Activated T-cell treated with anti-CD3 and anti-CD28 coated beads for 1 hour (primary cell): ENCODE measurements around the gene PDE10A.
"Not testable (repeated sequence)": the region's sequence is repeated elsewhere in the genome, so short reads cannot be mapped to it uniquely, and the experiment has no call there.

Experiments used
- DNase-seq: peaks from one replicate; pipeline ENCODE4 v3.0.0-alpha.2; 2020; ENCODE audit warnings: low read depth

Gene PDE10A

DNA sequence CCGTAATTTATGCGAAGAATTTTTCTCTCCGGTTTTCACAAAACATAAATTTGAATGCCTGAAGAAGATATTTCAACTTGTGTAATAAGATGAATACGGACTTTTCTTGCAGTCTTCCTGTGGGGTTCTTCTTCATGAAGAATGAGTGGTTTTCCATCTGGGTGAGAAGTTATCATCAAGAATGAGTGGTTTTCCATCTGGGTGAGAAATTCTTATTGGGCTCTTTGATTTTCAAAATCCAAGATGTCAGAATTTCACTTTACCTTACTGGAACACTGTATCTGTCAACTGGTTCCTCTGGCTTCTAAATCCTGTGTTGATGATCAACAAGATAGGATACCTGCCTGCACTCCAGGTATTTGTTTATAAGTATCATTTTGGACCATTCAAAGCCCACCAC lies 193.6 kb downstream of the PDE10A start:
- DNase-seq: no peak

DNA sequence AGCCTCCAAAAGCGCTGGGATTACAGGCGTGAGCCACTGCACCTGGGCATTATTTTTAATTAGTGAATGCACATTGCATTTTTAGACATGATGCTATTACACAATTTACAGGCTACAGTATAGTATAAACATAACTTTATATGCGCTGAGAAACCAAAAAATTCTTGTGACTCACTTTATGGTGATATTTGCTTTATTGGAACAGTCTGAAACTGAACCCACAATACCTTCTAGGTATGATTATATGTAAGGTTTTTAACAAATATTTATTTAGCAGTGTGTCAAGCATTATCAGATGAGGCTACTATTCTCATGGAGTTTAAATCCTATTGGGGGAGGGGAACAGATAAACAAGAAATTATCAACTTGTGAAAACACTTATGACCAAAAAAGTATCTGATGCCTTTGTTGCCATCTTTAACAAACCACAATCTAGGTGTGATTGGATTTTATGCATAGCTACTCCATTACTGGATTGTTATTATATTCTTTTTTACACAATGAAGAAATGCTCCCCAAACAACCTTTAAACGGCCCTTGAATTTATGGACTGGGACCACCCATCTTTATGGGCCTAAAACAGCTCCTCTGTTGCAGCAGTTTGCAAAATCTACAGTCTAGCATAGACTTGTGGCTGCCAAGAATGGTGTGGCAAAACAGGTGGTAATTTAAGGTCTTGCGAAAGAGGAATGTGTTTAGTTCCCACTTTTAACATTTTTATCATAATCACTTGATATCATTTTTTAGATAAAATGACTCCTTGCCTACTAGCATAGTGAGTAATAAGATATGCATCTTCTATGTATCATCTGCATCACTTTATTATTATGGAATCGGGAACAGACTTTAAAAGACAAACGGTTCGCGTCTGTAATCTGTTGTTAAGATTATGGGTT lies 194.5 kb downstream of the PDE10A start:
- DNase-seq: no peak

DNA sequence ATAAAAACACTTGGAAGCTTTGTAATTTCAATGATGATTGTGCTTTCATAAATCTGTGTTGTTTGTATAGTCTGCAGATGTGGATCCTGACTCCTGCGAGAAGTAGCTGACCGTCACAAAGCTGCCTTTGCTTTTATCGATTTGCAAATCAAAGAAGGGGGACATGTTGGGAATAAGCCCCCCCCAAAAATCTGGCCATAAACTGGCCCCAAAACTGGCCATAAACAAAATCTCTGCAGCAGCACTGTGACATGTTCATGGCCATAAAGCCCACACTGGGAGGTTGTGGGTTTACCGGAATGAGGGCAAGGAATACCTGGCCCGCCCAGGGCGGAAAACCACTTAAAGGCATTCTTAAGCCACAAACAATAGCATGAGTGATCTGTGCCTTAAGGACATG lies 199.5 kb downstream of the PDE10A start:
- DNase-seq: not testable (repeated sequence)

DNA sequence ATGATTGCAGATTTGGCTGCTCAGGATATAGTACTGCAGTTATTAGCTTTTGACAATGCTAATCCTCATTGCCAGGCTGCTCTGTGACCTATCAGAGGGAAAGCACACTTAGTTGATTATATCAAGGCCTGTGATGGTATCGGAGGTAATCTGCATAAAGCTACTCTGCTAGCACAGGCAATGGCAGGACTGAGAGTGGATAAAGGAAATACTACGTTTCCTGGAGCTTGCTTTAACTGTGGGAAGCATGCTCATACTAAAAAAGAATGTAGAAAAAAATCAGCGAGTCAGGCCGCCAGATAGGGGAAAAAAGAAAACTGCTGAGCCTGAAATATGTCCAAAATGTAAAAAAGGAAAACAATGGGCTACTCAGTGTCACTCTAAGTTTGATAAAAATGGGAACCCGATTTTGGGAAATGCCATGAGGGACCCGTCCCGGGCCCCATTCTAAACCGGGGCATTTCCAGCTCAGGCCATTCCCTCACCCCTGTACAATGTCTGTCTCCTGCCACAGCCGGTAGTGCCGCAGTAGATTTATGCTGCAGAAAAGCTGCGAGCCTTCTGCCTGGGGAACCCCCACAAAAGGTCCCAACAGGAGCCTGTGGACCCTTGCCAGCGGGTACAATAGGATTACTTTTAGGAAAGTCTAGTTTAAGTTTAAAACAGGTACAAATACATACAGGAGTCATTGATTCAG lies 203.3 kb downstream of the PDE10A start:
- not testable (repeated sequence) for DNase-seq

DNA sequence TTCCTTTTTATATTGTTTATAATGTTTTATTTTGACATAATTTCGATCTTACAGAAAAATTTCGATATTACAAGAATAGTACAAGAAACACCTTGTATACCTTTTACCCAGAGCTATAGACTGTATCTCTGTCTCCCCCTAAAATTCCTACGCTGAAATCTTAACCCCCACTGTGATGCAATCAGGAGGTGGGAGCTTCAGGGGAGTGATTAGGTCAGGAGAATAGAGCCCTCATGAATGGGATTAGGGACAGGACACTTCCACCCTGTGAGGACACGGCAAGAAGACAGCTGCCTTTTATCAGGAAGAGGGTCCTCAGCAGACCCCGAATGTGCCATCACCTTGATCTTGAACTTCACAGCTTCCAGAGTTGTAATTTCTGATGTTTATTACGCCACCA lies 204.9 kb downstream of the PDE10A start:
- no peak for DNase-seq

DNA sequence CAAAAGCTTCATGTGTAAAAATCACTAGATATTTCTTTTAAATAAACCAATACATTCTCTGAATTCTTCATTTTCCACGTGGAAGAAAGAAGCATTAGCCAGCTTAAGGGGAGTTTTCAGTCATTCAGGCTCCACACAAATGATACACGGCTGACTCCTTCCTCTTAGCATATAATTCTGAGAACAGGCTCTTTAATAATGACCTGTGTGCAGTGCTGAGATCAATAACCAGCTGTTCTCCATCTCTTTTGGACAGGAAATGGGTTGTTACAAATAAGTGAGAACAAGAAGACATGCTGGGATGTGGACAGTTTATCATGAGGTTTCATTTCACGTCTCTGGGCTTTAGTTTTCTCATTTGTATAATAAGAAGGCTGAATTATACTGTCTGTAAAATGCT lies 206.8 kb downstream of the PDE10A start:
- DNase-seq: no peak

DNA sequence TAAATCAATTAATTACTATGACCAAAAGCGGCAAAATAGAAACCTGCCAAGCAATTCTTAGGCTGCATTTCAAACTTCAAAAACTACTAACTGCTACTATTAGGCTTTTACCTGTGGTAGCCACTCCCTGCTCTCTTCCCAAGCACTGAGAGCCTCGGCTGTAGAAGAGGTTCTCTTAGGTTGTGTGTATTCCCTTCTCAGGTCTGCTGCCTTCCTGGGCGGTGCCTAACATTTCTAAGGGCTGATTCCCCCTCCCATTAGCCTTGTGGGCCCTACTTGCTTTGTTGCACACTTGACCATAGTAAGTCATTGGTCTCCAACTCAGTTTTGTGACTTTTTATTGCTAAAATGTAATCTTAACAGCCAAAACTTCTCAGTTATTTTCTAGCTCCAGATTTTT lies 207.6 kb downstream of the PDE10A start:
- no peak for DNase-seq

DNA sequence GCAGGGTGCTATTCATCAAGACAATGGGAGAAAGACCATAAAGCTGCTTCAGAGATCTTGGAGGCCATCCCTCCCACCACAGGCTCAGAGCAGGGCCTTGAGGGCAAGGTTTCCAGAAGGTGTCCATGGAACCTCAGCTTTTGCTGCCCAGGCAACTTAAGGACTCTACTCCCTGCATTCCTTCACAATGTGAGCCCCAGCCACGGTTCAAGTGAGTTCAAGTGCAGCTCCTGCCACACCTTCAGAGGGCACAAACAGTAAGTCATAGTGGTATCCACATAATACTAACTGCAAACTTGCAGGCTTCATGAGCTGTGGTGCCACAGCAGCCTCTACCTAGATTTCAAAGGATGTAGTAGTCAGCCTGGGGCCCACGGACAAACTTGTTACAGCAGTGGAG lies 209.6 kb downstream of the PDE10A start:
- DNase-seq: no peak

DNA sequence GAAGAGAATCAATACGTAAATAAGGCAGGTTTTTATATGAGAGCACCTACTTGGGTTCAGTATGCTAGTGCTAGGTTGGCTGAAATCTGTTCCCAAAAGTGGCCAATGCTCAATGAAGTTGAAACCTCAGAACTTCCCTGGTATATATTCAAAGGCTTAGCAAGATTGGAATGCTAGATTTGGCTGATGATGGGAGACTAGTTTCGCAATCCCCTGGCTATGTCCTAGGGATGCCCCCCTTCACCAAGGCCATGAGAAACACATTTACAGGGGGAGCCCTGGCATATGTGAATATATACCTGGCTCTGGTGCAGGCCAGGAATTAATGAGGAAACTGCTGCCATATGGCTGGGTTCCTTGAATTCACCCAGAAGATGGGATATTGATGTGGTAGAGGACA lies 211.2 kb downstream of the PDE10A start:
- DNase-seq: no peak

DNA sequence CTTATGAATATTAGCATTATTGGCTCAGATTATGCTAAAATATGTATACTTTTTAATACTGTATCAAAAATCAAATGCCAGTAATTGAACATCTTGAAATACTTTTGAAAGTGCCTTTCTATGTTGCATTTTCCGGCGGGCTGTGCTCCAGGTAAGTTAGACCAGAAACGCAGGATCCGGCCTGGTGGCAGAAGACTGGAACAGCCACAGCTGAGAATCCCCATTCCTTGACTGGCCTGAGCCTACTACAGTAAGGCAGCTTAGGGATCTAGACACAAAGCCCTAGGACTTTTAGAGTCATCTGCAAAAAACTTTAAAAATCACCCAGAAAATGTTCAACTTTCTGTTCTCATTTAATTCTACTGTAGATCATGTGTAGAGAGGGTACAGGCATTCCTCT lies 214.8 kb downstream of the PDE10A start:
- no peak for DNase-seq

DNA sequence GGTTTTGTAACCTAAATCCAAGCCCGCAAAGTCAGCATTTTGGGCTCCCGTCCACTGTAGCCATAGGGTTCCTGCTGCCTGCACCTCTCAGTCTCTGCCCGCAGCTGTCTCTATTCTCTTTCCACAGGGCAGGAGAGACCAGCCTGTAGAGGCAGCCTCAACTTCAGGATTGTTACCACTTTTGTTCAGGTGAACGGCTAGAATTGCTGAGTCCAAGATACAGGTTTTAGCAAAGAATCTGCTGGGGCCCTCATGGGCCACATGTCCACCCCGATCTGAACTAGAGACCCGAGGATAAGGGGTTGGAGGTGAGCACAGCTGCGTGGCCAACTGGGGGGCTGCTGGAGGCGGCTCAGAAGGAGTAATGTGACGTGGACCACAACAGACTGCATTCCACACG lies 215.9 kb downstream of the PDE10A start:
- DNase-seq: no peak

DNA sequence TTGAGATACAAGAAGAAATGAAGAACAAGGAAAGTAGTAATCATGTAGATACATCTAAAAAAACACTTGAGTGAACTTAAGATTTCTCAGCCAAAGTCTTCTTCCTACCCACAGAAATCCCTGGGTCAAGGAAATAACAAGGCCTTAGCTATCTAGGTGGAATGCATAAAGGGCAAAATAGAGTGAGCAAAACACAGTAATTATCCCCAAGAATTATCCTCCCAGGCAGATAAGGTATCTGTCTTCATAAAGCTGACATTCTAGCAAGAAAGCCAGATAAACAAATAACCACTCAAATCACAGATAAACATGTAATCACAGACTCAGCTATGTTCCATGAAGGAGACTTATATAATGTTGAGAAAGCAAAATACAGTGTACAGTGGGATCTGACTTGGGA lies 216.7 kb downstream of the PDE10A start:
- DNase-seq: no peak

DNA sequence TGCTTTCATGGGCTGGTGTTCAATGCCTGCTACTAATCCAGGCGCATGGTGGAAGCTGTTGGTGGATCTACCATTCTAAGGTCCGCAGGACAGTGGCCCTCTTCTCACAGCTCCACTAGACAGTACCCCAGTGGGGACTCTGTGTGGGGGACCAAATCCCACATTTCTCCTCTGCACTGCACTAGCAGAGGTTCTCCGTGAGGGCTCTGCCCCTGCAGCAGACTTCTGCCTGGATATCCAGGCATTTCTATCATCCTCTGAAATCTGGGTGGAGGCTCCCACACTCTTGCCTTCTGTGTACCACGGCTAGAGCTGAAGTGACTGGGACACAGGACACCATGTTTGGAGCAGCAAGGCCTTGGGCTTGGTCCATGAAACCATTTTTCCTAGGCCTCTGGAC lies 219.6 kb downstream of the PDE10A start:
- DNase-seq: no peak

DNA sequence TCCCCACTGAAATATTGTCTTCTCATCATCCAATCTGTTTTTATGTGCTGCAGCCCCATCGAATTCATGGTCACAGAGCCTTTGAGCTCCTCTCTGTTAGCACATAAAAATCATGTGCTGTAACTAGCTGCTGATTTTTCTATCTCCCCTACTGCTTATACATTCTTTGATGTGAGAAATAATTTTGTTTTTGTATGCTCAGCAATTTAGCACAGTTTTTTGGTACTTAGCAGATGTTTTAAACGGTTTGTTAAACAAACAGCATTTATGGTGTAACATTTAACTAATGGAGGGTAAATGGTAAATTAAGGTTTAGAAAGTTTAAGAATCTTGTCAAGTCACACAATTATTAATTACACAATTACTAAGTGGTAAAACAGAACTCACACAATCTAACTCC lies 221.9 kb downstream of the PDE10A start:
- no peak for DNase-seq

DNA sequence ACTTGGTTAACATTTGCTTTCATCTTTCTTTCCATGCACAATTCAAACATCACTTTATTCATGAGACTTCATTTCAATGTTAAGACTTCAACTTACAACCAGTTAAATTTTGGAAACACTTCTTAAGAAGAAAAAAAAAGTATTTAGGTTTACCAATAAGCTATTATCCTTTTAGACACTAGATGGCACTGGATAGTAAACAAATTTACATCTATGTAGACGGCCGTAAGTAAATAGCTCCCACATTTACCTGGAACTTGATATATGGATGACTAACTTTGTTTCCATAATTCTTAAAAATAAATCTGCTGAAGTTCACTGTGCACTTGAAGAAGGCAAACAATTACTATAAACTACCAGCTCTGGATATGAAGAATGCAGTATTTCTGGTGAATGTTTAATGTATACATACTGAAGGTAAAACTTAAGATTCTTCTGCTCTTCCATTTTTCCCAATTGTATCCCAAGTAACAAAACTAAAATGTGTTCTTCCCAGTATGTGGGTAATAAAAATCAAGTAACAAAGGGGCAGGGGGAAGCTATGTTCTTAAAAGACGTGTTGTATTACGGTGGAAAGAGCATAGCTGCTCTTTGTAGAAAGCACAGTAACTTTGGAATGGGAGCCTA lies 223.0 kb downstream of the PDE10A start:
- no peak for DNase-seq

DNA sequence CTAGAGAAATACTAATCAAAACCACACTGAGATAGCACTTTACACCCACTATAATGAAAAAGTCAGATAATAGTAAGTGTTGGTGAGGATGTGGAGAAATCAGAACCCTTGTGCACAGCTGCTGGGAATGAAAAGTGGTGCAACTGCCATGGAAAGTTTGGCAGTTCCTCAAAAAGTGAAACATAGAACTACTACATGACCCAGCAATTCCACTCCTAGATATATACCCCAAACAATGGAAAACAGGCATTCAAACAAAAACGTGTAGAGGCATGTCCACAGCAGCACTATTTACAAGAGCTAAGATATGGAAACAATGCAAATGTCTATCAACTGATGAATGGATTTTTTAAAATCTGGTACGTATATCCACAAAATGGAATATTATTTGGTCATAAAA lies 236.1 kb downstream of the PDE10A start:
- DNase-seq: no peak

DNA sequence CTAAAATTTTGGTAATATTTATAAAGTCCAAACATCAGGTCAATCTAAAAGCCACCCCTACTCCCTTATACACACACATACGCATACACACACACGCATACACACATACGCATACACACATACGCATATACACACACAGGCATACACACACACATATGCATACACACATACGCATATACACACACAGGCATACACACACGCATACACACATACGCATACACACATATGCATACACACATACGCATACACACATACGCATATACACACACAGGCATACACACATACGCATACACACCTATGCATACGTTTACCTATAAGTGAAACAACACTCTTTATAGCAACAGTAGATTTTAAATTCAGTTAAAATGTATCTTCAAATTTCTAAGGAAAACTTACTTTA lies 240.8 kb downstream of the PDE10A start:
- DNase-seq: no peak

DNA sequence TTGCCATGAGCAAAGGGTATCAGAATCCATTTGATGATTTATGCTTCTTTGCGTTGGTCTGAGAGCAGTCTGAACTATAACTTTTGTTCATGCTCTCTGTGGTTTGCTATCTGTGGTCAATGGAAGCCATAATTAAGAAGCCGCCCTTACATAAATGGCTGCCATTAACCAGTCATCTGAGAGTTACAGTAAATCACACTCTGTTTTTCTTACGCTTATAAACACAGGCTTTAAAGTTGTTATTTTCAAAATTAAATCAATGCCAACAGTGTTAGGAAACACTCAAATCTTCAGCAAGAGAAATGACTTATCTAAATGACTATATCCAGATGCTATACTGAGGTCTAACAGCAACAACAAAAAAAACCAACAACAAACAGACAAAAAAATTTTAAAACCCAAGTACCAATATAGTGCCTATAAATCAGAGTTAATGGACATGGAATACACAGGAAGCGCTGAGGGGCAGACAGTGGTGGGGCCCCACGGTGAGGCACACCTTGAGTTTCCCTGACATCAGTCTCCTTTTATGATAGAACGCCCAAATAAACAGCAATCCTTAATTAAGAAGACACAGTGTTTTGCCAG lies 245.7 kb downstream of the PDE10A start:
- no peak for DNase-seq

DNA sequence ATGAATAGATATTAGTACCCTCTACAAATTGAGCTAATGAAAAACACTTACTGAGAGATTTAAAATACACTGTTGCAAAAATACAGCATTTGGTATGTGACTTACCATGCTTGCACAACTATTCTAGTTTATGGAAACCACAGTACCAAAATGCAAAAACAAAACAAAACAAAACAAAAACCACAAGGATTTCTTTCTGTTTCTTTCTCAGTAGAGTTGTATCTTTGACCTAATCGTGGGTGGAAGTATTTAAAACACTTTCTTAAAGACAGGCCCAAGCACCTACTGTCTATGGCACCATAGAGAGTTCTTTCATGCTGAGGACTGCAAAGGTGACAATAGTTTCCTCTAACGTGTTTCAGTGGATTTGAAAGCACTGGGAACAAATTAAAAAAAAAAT lies 258.3 kb downstream of the PDE10A start:
- no peak for DNase-seq

DNA sequence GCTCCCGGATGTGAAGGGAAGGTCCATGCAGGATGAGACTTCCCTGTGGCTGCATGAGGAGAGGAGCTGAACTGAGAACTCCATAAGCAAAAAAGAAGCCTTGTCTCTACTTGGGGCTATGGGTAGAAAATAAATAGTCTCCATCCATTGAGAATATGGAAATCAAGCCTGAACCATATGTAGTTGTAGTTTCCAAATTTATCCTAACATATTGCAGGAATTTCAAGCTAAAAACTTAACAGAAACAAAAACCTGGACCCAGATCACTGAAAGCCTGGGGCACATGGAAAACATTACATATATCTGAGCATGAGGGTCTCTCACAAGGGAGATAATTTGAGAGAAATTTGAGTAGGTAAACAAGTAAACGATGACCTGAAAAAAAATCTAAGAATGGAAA lies 258.7 kb downstream of the PDE10A start:
- DNase-seq: no peak

DNA sequence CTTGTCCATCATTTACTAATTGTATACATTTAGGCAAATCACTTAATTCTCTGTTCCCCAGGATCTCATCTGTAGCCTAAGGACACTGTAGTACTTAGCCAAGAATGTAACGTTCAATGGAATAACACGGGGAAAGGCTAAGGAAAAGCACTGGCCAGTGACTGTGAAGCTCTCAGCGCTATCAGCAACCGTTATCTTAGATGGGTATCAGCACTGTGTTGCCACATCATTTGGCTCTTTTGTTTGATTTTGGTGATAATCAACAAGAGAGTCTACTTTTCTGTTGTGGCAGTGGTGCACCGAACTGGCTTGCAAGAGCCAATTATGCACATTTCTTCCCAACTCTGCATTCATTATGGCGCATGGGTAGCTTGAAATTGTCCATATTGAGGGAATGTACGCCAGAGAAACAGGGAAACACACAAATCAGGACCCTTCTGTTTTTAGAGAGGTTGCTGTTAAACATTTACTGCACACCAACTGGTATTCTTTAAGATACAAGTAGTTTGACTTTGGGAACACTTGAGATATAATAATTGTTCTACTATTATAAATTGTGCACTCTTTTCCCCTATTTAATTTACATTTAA lies 259.9 kb downstream of the PDE10A start:
- no peak for DNase-seq

DNA sequence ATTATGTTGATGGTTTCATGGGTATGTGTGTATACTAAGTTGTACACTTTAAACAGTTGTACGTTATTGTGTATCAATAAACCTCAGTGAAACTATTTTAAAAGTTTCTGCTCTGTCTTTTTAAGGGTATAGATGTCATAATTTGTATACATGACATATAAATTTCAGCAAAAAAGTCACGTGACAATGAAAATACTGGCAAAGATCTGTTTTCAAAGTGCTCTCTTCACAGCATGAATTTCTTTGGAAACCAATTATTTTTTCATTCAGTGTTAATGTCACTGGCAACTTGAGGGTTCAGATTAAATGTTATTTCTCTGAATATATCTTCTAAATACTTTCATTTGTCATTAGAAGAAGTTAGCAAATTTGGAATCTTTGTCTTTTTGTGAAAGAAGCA lies 261.9 kb downstream of the PDE10A start:
- no peak for DNase-seq
